Vagina (tissue), 2 donors: ENCODE results near the gene MS4A7.

ENCODE experiments used
- POLR2AphosphoS5 ChIP-seq, 2 donors: sonication (generic); formaldehyde crosslinking; IDR thresholded peaks; one replicate each; pipeline ENCODE4 v1.9.0; 2017; ENCODE audit warnings: antibody characterized with exemption in 2 of 2, mild to moderate bottlenecking in 2 of 2, low read depth in 1 of 2; ENCODE audit not compliant: insufficient read depth in 1 of 2
- TF ChIP-seq, protein P1 (sequence below), 3 experiments: fragments of 450-650 bp in 2 of 3; fragments of 200-600 bp in 1 of 3; sonication (generic) in 1 of 3; IDR thresholded peaks; one replicate each; pipeline ENCODE4 v1.5.1; 2017 to 2019; ENCODE audit warnings: antibody characterized with exemption in 3 of 3, mild to moderate bottlenecking in 2 of 3, moderate library complexity in 2 of 3

DNA sequence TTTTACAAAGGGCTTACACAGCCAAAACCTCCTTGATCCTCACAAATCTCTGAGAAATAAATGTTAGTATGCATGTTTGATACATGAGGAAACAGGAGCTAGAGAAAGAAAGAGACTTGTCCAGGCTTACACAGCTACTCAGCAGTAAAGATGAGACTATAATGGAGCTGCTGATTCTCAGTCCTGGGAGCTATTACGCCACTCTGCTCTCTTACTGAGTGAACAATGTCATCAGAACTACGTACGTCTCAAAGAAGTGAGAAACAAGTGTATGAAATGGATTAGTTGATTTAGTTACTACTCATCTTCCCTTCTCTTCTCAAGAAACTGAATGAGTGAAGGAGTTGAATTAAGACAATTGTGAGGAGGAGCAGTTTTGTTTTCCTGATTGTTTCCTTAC is 39.0 kb upstream of the MS4A7 start:
- TF ChIP-seq, protein P1, sequence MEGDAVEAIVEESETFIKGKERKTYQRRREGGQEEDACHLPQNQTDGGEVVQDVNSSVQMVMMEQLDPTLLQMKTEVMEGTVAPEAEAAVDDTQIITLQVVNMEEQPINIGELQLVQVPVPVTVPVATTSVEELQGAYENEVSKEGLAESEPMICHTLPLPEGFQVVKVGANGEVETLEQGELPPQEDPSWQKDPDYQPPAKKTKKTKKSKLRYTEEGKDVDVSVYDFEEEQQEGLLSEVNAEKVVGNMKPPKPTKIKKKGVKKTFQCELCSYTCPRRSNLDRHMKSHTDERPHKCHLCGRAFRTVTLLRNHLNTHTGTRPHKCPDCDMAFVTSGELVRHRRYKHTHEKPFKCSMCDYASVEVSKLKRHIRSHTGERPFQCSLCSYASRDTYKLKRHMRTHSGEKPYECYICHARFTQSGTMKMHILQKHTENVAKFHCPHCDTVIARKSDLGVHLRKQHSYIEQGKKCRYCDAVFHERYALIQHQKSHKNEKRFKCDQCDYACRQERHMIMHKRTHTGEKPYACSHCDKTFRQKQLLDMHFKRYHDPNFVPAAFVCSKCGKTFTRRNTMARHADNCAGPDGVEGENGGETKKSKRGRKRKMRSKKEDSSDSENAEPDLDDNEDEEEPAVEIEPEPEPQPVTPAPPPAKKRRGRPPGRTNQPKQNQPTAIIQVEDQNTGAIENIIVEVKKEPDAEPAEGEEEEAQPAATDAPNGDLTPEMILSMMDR (IDR thresholded peaks at IDR 0.05) = no peak
- no peak for TF ChIP-seq POLR2AphosphoS5 (IDR thresholded peaks at IDR 0.05; ENCODE audit: insufficient read depth in 1 of 2, low read depth in 1 of 2)
